IMR-90 (cell line): ENCODE measurements around the gene PLPP7. TPM values are rescaled to one million over a fixed set of nuclear protein-coding genes. Genes with fewer than 3 reads are reported as not detected.
A peak's percentile ranks its signal among the peaks of the same experiment; 100 is the strongest.

ENCODE experiments used
- ATAC-seq: fragments of 200-7000 bp; cut with Tn5 transposase; 2 replicates; pipeline ENCODE4 v1.9.1; 2020; ENCODE audit warnings: low read depth, mild to moderate bottlenecking, moderate library complexity
- BruUV-seq: library from RNA; stranded (reverse); fragments of 400-500 nt; replicated peaks from 2 replicates; lab custom pipeline; 2021; lab: Mats Ljungman, UMichigan
- CTCF ChIA-PET: fragments of 300-600 bp; formaldehyde crosslinking; extraction: SDS; loops from one replicate; lab custom pipeline; 2021; ENCODE audit warnings: antibody characterized with exemption; lab: Yijun Ruan, JAX
- POLR2A ChIA-PET: fragments of 300-600 bp; sonication (Branson Sonifier 250); formaldehyde crosslinking; loops from one replicate; lab custom pipeline; 2022; ENCODE audit warnings: antibody characterized with exemption; ENCODE audit not compliant: unreplicated experiment; lab: Charles Lee
- DNase-seq: peaks from one replicate; pipeline ENCODE4 v3.0.0; 2013
- H2AFZ ChIP-seq: replicated peaks from 2 replicates; pipeline ENCODE3; 2013; ENCODE audit warnings: low read length, mild to moderate bottlenecking; ENCODE audit not compliant: poor library complexity
- H2AK5ac ChIP-seq: 2 replicates; pipeline ENCODE4 v1.6.1; 2013; ENCODE audit warnings: low read depth, low read length, inconsistent platforms
- H2AK9ac ChIP-seq: replicated peaks from 2 replicates; pipeline ENCODE3; 2013; ENCODE audit warnings: mild to moderate bottlenecking, low read depth, low read length, moderate library complexity; ENCODE audit not compliant: poor library complexity
- H2BK120ac ChIP-seq: 2 replicates; pipeline ENCODE4 v1.6.1; 2013; ENCODE audit warnings: low read depth, low read length, inconsistent platforms
- H2BK15ac ChIP-seq: 3 replicates; pipeline ENCODE4 v1.6.1; 2013; ENCODE audit warnings: low read depth, low read length, inconsistent platforms
- H2BK20ac ChIP-seq: 2 replicates; pipeline ENCODE4 v1.6.1; 2013; ENCODE audit warnings: low read depth, mild to moderate bottlenecking, inconsistent platforms, low read length, moderate library complexity
- H2BK5ac ChIP-seq: 2 replicates; pipeline ENCODE4 v1.6.1; 2013; ENCODE audit warnings: mild to moderate bottlenecking, low read depth, low read length, inconsistent platforms; ENCODE audit not compliant: poor library complexity, severe bottlenecking
- H3K14ac ChIP-seq: replicated peaks from 2 replicates; pipeline ENCODE4 v1.6.1; 2013; ENCODE audit warnings: low read depth, low read length, inconsistent platforms
- H3K18ac ChIP-seq: 2 replicates; pipeline ENCODE4 v1.6.1; 2013; ENCODE audit warnings: low read depth, low read length, control low read depth
- H3K23ac ChIP-seq: 2 replicates; pipeline ENCODE4 v1.6.1; 2013; ENCODE audit warnings: low read depth, low read length, inconsistent platforms
- H3K27ac ChIP-seq: 2 replicates; pipeline ENCODE4 v1.5.1; 2013; ENCODE audit warnings: mild to moderate bottlenecking, control low read depth, low read length; ENCODE audit not compliant: insufficient read depth
- H3K27me3 ChIP-seq: 2 replicates; pipeline ENCODE4 v1.6.1; 2013; ENCODE audit warnings: low read length; ENCODE audit not compliant: control insufficient read depth, insufficient read depth
- H3K36me3 ChIP-seq: 2 replicates; pipeline ENCODE4 v1.6.1; 2013; ENCODE audit warnings: low read length, mixed read lengths; ENCODE audit not compliant: control insufficient read depth, insufficient read depth
- H3K4ac ChIP-seq: 2 replicates; pipeline ENCODE4 v1.6.1; 2013; ENCODE audit warnings: low read depth, low read length, inconsistent platforms
- H3K4me1 ChIP-seq: 2 replicates; pipeline ENCODE4 v1.6.1; 2013; ENCODE audit warnings: low read length, mixed read lengths; ENCODE audit not compliant: control insufficient read depth, insufficient read depth
- H3K4me2 ChIP-seq: 2 replicates; pipeline ENCODE4 v1.6.1; 2013; ENCODE audit warnings: low read depth, mild to moderate bottlenecking, control low read depth, low read length, moderate library complexity
- H3K4me3 ChIP-seq: 2 replicates; pipeline ENCODE4 v1.5.1; 2013; ENCODE audit warnings: low read depth, mild to moderate bottlenecking, control low read depth, low read length, moderate library complexity; ENCODE audit not compliant: insufficient read depth
- H3K56ac ChIP-seq: 2 replicates; pipeline ENCODE4 v1.6.1; 2013; ENCODE audit warnings: low read length, inconsistent platforms; ENCODE audit not compliant: insufficient read depth; ENCODE audit errors: extremely low read depth
- H3K79me1 ChIP-seq, 2 experiments: 2 replicates each; pipeline ENCODE4 v1.6.1; 2013; ENCODE audit warnings: low read length in 2 of 2, inconsistent platforms in 1 of 2, low read depth in 1 of 2
- H3K9ac ChIP-seq: 2 replicates; pipeline ENCODE4 v1.6.1; 2013; ENCODE audit warnings: low read depth, low read length, control low read depth
- H3K9me1 ChIP-seq: 2 replicates; pipeline ENCODE4 v1.6.1; 2013; ENCODE audit warnings: low read length, inconsistent platforms; ENCODE audit not compliant: insufficient read depth
- H3K9me3 ChIP-seq: 2 replicates; pipeline ENCODE4 v1.6.1; 2013; ENCODE audit warnings: low read length; ENCODE audit not compliant: control insufficient read depth, insufficient read depth
- H4K20me1 ChIP-seq: 2 replicates; pipeline ENCODE4 v1.6.1; 2013; ENCODE audit warnings: low read length, inconsistent platforms; ENCODE audit not compliant: insufficient read depth
- H4K5ac ChIP-seq: 2 replicates; pipeline ENCODE4 v1.6.1; 2013; ENCODE audit warnings: mild to moderate bottlenecking, low read depth, low read length, control low read depth
- H4K8ac ChIP-seq, 2 experiments: 2 replicates each; pipeline ENCODE4 v1.6.1; 2013; ENCODE audit warnings: low read depth in 2 of 2, low read length in 2 of 2, control low read depth in 1 of 2, inconsistent platforms in 1 of 2
- H4K91ac ChIP-seq: 2 replicates; pipeline ENCODE4 v1.6.1; 2013; ENCODE audit warnings: low read depth, low read length, inconsistent platforms; ENCODE audit not compliant: insufficient read depth
- MAZ ChIP-seq: IDR thresholded peaks from 2 replicates; pipeline ENCODE4 v1.6.1; 2012; ENCODE audit warnings: low read depth, mild to moderate bottlenecking, low read length, improper control_type of control experiment, moderate library complexity, borderline replicate concordance
- USF2 ChIP-seq: fragments of 150-350 bp; IDR thresholded peaks from 2 replicates; pipeline ENCODE4 v1.6.1; 2017; ENCODE audit warnings: mild to moderate bottlenecking, antibody characterized with exemption, low read length, low read depth
- WGBS, 2 experiments: methylation state at CpG; one replicate each; pipeline versions ENCODE4 v1.1.5 to v1.1.7; 2013; ENCODE audit warnings: missing lambda C conversion rate in 2 of 2; ENCODE audit not compliant: insufficient read length in 1 of 2; ENCODE audit errors: extremely low coverage in 2 of 2; 5-methylcytosine and 5-hydroxymethylcytosine counted together
- dilution Hi-C: fragments of 300-500 bp; cut with HindIII; formaldehyde crosslinking; loops from one replicate; pipeline ENCODE4 v1.14.3; 2018; ENCODE audit warnings: low sequenced_read_pairs; ENCODE audit not compliant: unreplicated experiment
- in situ Hi-C: fragments of 300-500 bp; cut with MboI; formaldehyde crosslinking; loops from 3 replicates; pipeline ENCODE4 v1.14.3; 2019; ENCODE audit warnings: low sequenced_read_pairs, inconsistent platforms, mixed read lengths
- intact Hi-C: fragments of 100-400 bp; cut with micrococcal nuclease; formaldehyde crosslinking; loops from 2 replicates; pipeline ENCODE4 v1.10.0; 2022
- polyA plus RNA-seq, 3 experiments: library from polyadenylated mRNA; depleted of rRNA; stranded (reverse); fragments of >200 nt; gene quantifications; 2 replicates each; pipeline ENCODE4 v1.2.3, GENCODE V29; 2012; ENCODE audit warnings: low replicate concordance in 1 of 3
- total RNA-seq: library from RNA; depleted of rRNA; stranded (reverse); fragments of >200 nt; gene quantifications from 2 replicates; pipeline ENCODE4 v1.2.3, GENCODE V29; 2012

The PLPP7 gene
- total and polyA plus RNA-seq, 2 of the 4 experiments (the other 2 are of a cell fraction), result 0.54 to 1.2 TPM

- TF ChIP-seq MAZ (peak; percentile 70; the same call in 1 of the 2 replicates), USF2 (no peak)
- Histone ChIP-seq H4K91ac (no peak overlapping the region), H3K23ac (no peak overlapping the region), H3K27ac (no peak overlapping the region), H3K27me3 (peaks cover 64% of the 10 kb centered on the region), H3K36me3 (no peaks in the 10 kb centered on the region), H2BK15ac (no peak overlapping the region), H3K79me1 (no peaks in the 10 kb centered on the region), H2AFZ (peak overlapping the region; percentile 87), H3K9ac (no peak overlapping the region), H2BK20ac (no peak overlapping the region), H3K14ac (no peak overlapping the region), H3K4me1 (no peaks in the 10 kb centered on the region), H3K18ac (no peak overlapping the region), H4K20me1 (no peaks in the 10 kb centered on the region), H3K9me3 (no peaks in the 10 kb centered on the region), H3K4me2 (peak overlapping the region; percentile 49; the same call in 1 of the 2 replicates), H3K4ac (no peak overlapping the region), H3K56ac (no peak overlapping the region), H2AK5ac (peak overlapping the region; percentile 29; the same call in 1 of the 2 replicates), H2BK120ac (no peak overlapping the region), H2BK5ac (no peak overlapping the region), H4K5ac (no peak overlapping the region), H3K4me3 (peak overlapping the region; percentile 66), H2AK9ac (no peak overlapping the region), H3K9me1 (peaks cover 5% of the 10 kb centered on the region; the same call in 1 of the 2 replicates), H4K8ac (no peak overlapping the region)
- ChIA-PET CTCF (no interaction called here), POLR2A (no interaction called here)
- ATAC-seq (peak; percentile 93), DNase-seq (peak; percentile 78)
- in situ Hi-C loops, result no loop called here
- dilution Hi-C loops, result no loop called here
- intact Hi-C loops, result loop anchor here (1.0 to 2.0 kb wide), 3 partner anchors 11 to 99 kb away; partner anchors contain the start of gene PLPP7
- WGBS, 2 experiments, result 2% methylated on average over 34 of the region's 59 CpGs; no CpG with 5 or more reads in 1 of the 2 experiments
- BruUV-seq, result no TSS peak
Measured at GRCh38 chr9:131277910-131278701, 11.4 kb upstream of the PLPP7 start.
